ENCODE measurements around the gene CYP4F22. TPM values are rescaled to one million over a fixed set of nuclear protein-coding genes. Genes with fewer than 3 reads are reported as not detected.
"Not testable (repeated sequence)": the region's sequence is repeated elsewhere in the genome, so short reads cannot be mapped to it uniquely, and the experiment has no call there.

CYP4F22 gene
- total and polyA plus RNA-seq, 4 donors, result 0.07 to 0.18 TPM; not detected in 2

DNA sequence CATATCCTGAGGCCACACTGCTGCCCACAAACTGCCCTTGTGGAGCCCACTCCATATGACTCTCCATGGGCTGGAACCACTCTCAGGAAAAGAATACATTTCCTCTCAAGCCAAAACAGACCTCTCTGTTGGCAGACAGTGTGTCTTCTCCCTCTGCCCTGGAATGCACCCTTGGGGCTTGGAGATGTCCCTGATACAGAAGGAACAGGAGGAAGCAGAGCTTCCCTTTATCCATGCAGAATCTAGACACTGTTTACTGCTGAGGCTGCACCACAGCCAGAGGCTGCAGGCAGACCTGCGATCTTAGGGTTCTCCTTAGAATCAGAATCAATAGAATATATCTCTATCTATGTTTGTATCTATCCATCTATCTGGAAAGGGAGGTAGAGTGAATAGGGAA, 79.9 kb downstream of the CYP4F22 start:
- H3K27me3 ChIP-seq (ENCODE audit: control insufficient read depth in 3 of 3, insufficient read depth in 3 of 3, low read length in 2 of 3), result peaks cover 0 to 6% (median 0%) of the 10 kb centered on the region in 3 donors
- H3K4me1 ChIP-seq (ENCODE audit: control insufficient read depth in 5 of 5, insufficient read depth in 5 of 5, low read length in 5 of 5), result peaks cover 0 to 4% (median 0%) of the 10 kb centered on the region in 5 donors
- ATAC-seq (ENCODE audit: insufficient read depth, low FRiP score), result no peak

DNA sequence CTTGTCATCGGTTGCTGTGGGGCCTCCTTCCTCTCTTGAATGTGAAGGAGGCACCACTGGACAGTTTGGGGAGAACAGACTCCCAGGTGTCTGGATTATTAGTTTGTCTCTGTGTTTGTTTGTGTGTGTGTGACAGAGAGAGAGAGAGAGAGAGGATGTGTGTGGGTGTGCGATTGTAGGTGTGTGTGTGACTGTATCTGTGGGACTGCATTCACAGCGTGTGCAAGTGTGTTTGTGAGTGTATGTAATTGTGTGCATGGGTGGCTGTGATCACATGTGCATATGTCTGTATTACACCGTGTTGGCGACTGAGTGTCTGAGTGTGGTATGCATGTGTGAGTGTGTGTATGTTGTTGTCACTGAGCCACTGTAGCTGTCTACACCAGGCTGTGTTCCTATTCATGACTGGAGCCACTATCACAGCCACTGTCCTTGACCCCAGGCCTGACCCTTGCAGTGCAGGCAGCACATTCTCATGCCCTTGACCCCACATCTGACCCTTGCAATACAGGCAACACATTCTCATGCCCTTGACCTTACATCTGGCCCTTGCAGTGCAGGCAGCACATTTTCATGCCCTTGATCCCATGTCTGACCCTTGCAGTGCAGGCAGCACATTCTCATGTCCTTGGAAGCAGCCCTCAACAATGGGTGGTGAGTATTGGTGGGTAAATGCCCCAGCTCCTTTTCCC, 81.6 kb downstream of the CYP4F22 start:
- Histone ChIP-seq H3K4me3 (no peak overlapping the region), H3K27me3 (ENCODE audit: control insufficient read depth in 3 of 3, insufficient read depth in 3 of 3, low read length in 2 of 3) (peaks cover 0 to 4% (median 0%) of the 10 kb centered on the region in 3 donors), H3K4me1 (ENCODE audit: control insufficient read depth in 5 of 5, insufficient read depth in 5 of 5, low read length in 5 of 5) (peaks cover 0 to 2% (median 0%) of the 10 kb centered on the region in 5 donors), H3K36me3 (ENCODE audit: control insufficient read depth in 4 of 4, insufficient read depth in 4 of 4, low read length in 4 of 4) (no peaks in the 10 kb centered on the region), H3K9me3 (ENCODE audit: control insufficient read depth in 4 of 4, insufficient read depth in 3 of 4, low read length in 3 of 4) (peaks cover 0 to 11% (median 0%) of the 10 kb centered on the region in 4 donors), H3K27ac (ENCODE audit: low read depth in 1 of 2, low read length in 1 of 2) (no peak overlapping the region), H3K9ac (ENCODE audit: insufficient read depth in 1 of 2, low read length in 2 of 2) (no peak overlapping the region)
- TF ChIP-seq, protein P1, sequence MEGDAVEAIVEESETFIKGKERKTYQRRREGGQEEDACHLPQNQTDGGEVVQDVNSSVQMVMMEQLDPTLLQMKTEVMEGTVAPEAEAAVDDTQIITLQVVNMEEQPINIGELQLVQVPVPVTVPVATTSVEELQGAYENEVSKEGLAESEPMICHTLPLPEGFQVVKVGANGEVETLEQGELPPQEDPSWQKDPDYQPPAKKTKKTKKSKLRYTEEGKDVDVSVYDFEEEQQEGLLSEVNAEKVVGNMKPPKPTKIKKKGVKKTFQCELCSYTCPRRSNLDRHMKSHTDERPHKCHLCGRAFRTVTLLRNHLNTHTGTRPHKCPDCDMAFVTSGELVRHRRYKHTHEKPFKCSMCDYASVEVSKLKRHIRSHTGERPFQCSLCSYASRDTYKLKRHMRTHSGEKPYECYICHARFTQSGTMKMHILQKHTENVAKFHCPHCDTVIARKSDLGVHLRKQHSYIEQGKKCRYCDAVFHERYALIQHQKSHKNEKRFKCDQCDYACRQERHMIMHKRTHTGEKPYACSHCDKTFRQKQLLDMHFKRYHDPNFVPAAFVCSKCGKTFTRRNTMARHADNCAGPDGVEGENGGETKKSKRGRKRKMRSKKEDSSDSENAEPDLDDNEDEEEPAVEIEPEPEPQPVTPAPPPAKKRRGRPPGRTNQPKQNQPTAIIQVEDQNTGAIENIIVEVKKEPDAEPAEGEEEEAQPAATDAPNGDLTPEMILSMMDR (IDR thresholded peaks at IDR 0.05; ENCODE audit: control extremely low read depth, extremely low read depth), result no peak
- no peak for DNase-seq
- WGBS, 2 donors, result 53 to 78% methylated on average over 5 of the region's 5 CpGs
- no peak for ATAC-seq (ENCODE audit: insufficient read depth, low FRiP score)

More for the DNA sequence above, 79.9 kb downstream of the CYP4F22 start:
- Histone ChIP-seq H3K4me3 (no peak overlapping the region), H3K36me3 (ENCODE audit: control insufficient read depth in 4 of 4, insufficient read depth in 4 of 4, low read length in 4 of 4) (no peaks in the 10 kb centered on the region), H3K9me3 (ENCODE audit: control insufficient read depth in 4 of 4, insufficient read depth in 3 of 4, low read length in 3 of 4) (peaks cover 0 to 11% (median 0%) of the 10 kb centered on the region in 4 donors), H3K27ac (ENCODE audit: low read depth in 1 of 2, low read length in 1 of 2) (no peak overlapping the region), H3K9ac (ENCODE audit: insufficient read depth in 1 of 2, low read length in 2 of 2) (no peak overlapping the region)
- 48 to 75% methylated on average over 1 of the region's 1 CpG for WGBS, 2 donors
- TF ChIP-seq, protein P1 (IDR thresholded peaks at IDR 0.05; ENCODE audit: control extremely low read depth, extremely low read depth), result no peak
- DNase-seq, result no peak

DNA sequence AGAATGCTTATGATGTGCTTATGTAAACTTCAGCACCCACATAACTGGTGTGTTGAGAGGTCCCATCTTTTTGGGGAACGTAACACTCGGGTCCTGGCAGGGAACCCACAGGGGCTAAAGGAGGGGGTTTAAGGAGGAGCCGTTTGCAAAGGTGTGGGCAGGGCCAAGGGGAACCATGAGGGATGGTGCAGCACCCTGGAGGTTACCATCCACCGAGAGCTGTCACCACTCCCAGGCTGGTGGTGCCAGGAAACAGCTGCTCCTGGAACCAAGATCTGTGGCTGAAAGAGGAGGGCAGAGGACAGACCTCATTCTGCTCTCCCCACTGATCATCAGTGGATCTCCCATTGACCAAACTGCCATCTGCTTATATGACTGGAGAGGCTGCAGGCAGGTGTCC, 83.5 kb downstream of the CYP4F22 start:
- no peak overlapping the region for H3K9ac ChIP-seq (ENCODE audit: insufficient read depth in 1 of 2, low read length in 2 of 2)
- no peak for DNase-seq
- H3K9me3 ChIP-seq (ENCODE audit: control insufficient read depth in 4 of 4, insufficient read depth in 3 of 4, low read length in 3 of 4), result peaks cover 0 to 11% (median 0%) of the 10 kb centered on the region in 4 donors
- H3K4me3 ChIP-seq, result no peak overlapping the region
- H3K4me1 ChIP-seq (ENCODE audit: control insufficient read depth in 5 of 5, insufficient read depth in 5 of 5, low read length in 5 of 5), result peaks cover 0 to 2% (median 0%) of the 10 kb centered on the region in 5 donors
- peaks cover 0 to 4% (median 0%) of the 10 kb centered on the region in 3 donors for H3K27me3 ChIP-seq (ENCODE audit: control insufficient read depth in 3 of 3, insufficient read depth in 3 of 3, low read length in 2 of 3)
- ATAC-seq (ENCODE audit: insufficient read depth, low FRiP score), result no peak
- H3K27ac ChIP-seq (ENCODE audit: low read depth in 1 of 2, low read length in 1 of 2), result no peak overlapping the region
- TF ChIP-seq, protein P1 (IDR thresholded peaks at IDR 0.05; ENCODE audit: control extremely low read depth, extremely low read depth), result no peak
- no peaks in the 10 kb centered on the region for H3K36me3 ChIP-seq (ENCODE audit: control insufficient read depth in 4 of 4, insufficient read depth in 4 of 4, low read length in 4 of 4)
- 57 to 66% methylated on average over 4 of the region's 4 CpGs for WGBS, 2 donors

DNA sequence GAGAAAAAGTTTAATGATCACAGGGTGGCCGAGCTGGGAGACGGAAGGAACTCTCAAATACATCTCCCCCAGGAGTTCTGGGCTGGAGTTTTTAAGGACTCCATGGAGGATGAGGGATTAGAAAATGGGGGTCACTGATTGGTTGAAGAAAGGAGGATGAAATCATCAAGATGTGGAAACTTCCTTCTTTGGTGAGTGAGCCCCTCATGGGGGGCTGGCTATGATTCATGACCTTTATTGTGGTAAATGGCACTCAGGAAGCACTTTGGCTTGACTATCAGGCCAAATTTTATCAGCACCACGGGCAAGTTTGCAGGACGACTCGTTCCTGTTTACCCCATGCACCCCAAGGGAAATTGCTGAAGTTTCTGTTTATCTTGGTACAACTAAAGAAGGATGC, 84.2 kb downstream of the CYP4F22 start:
- H3K36me3 ChIP-seq (ENCODE audit: control insufficient read depth in 4 of 4, insufficient read depth in 4 of 4, low read length in 4 of 4); H3K4me3 ChIP-seq; H3K9ac ChIP-seq (ENCODE audit: insufficient read depth in 1 of 2, low read length in 2 of 2); DNase-seq; H3K27me3 ChIP-seq (ENCODE audit: control insufficient read depth in 3 of 3, insufficient read depth in 3 of 3, low read length in 2 of 3); H3K27ac ChIP-seq (ENCODE audit: low read depth in 1 of 2, low read length in 1 of 2); ATAC-seq (ENCODE audit: insufficient read depth, low FRiP score); H3K4me1 ChIP-seq (ENCODE audit: control insufficient read depth in 5 of 5, insufficient read depth in 5 of 5, low read length in 5 of 5): not testable (repeated sequence)
- peaks cover 0 to 11% (median 0%) of the 10 kb centered on the region in 4 donors for H3K9me3 ChIP-seq (ENCODE audit: control insufficient read depth in 4 of 4, insufficient read depth in 3 of 4, low read length in 3 of 4)
- WGBS, 2 donors, result 25% methylated on average over 5 of the region's 5 CpGs

DNA sequence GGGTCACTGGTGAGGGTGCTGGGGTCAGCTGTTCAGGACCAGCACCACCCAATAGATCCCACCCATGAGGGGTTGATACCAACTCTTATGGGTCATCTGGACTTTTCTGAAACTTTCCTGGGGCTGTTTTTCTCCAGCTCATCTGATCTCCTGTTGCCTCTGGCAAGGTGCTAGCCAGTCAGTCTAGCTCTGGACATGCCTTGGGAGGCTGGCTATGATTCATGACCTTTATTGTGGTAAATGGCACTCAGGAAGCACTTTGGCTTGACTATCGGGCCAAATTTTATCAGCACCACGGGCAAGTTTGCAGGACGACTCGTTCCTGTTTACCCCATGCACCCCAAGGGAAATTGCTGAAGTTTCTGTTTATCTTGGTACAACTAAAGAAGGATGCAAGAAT, 85.4 kb downstream of the CYP4F22 start:
- DNase-seq; ATAC-seq (ENCODE audit: insufficient read depth, low FRiP score); H3K36me3 ChIP-seq (ENCODE audit: control insufficient read depth in 4 of 4, insufficient read depth in 4 of 4, low read length in 4 of 4); H3K27ac ChIP-seq (ENCODE audit: low read depth in 1 of 2, low read length in 1 of 2); H3K9ac ChIP-seq (ENCODE audit: insufficient read depth in 1 of 2, low read length in 2 of 2); H3K4me3 ChIP-seq; H3K27me3 ChIP-seq (ENCODE audit: control insufficient read depth in 3 of 3, insufficient read depth in 3 of 3, low read length in 2 of 3); H3K4me1 ChIP-seq (ENCODE audit: control insufficient read depth in 5 of 5, insufficient read depth in 5 of 5, low read length in 5 of 5): not testable (repeated sequence)
- WGBS, 2 donors, result 38 to 39% methylated on average over 4 of the region's 4 CpGs
- peaks cover 0 to 11% (median 0%) of the 10 kb centered on the region in 4 donors for H3K9me3 ChIP-seq (ENCODE audit: control insufficient read depth in 4 of 4, insufficient read depth in 3 of 4, low read length in 3 of 4)
